T-cell (primary cell): ENCODE data around the gene FZR1. TPM values are rescaled to one million over a fixed set of nuclear protein-coding genes. Genes with fewer than 3 reads are reported as not detected.
"Not testable (repeated sequence)": the region's sequence is repeated elsewhere in the genome, so short reads cannot be mapped to it uniquely, and the experiment has no call there.

Source experiments
- ATAC-seq, 4 experiments: fragments of 200-7000 bp in 3 of 4; fragments of 150-1000 bp in 1 of 4; cut with Tn5 transposase; replicated peaks in 1 of 4; 1 replicate in 3 of 4; 2 replicates in 1 of 4; pipeline ENCODE4 v1.10.0; 2021; ENCODE audit warnings: moderate library complexity in 3 of 4, mild to moderate bottlenecking in 2 of 4, moderate number of reproducible peaks in 1 of 4
- CTCF ChIA-PET, 2 donors: fragments of 300-600 bp; sonication (Branson Sonifier 250); formaldehyde crosslinking; loops; one replicate each; lab custom pipeline; 2022; ENCODE audit warnings: antibody characterized with exemption in 2 of 2; lab: Charles Lee
- POLR2A ChIA-PET, 2 donors: fragments of 300-600 bp; sonication (Branson Sonifier 250); formaldehyde crosslinking; loops; one replicate each; lab custom pipeline; 2022; ENCODE audit warnings: antibody characterized with exemption in 2 of 2; lab: Charles Lee
- DNase-seq, 35 experiments: peaks; one replicate each; pipeline versions ENCODE4 v3.0.0 to v3.0.0-alpha.2; 2013 to 2023
- H3K27ac ChIP-seq: one replicate; pipeline ENCODE4 v1.5.1; 2013; ENCODE audit warnings: low read length
- H3K27me3 ChIP-seq, 2 experiments: replicated peaks in 1 of 2; 1 replicate in 1 of 2; 2 replicates in 1 of 2; pipeline versions ENCODE4 v1.6.1 to v1.7.0; 2013; ENCODE audit warnings: low read length in 1 of 2, mixed read lengths in 1 of 2; ENCODE audit not compliant: control insufficient read depth in 2 of 2, insufficient read depth in 2 of 2; ENCODE audit errors: extremely low read depth in 1 of 2
- H3K36me3 ChIP-seq, 2 donors: 1 replicate in 1 of 2; 2 replicates in 1 of 2; pipeline versions ENCODE4 v1.6.1 to v1.7.0; 2013; ENCODE audit warnings: low read length in 1 of 2; ENCODE audit not compliant: control insufficient read depth in 2 of 2, insufficient read depth in 1 of 2; ENCODE audit errors: extremely low read depth in 1 of 2
- H3K4me1 ChIP-seq, 2 experiments: 1 replicate in 1 of 2; 2 replicates in 1 of 2; pipeline versions ENCODE4 v1.6.1 to v1.7.0; 2013; ENCODE audit warnings: low read length in 2 of 2, mixed read lengths in 1 of 2; ENCODE audit not compliant: insufficient read depth in 2 of 2, control insufficient read depth in 1 of 2; ENCODE audit errors: extremely low read depth in 1 of 2
- H3K4me3 ChIP-seq, 2 donors: 1 replicate in 1 of 2; 2 replicates in 1 of 2; pipeline versions ENCODE4 v1.5.1 to v1.7.0; 2013; ENCODE audit warnings: mild to moderate bottlenecking in 2 of 2, low read length in 1 of 2, moderate library complexity in 1 of 2; ENCODE audit not compliant: control insufficient read depth in 1 of 2; ENCODE audit errors: extremely low read depth in 1 of 2
- H3K9me3 ChIP-seq: 2 replicates; pipeline ENCODE4 v1.7.0; 2013
- H3K27ac Mint-ChIP-seq, 2 donors: one replicate each; pipeline ENCODE4 v1.8.0; 2020 to 2021; ENCODE audit warnings: mild to moderate bottlenecking in 2 of 2, mixed read lengths in 2 of 2
- H3K27me3 Mint-ChIP-seq, 2 donors: one replicate each; pipeline ENCODE4 v1.8.0; 2021 to 2022; ENCODE audit warnings: mixed read lengths in 2 of 2
- H3K36me3 Mint-ChIP-seq: one replicate; pipeline ENCODE4 v1.8.0; 2021; ENCODE audit warnings: mixed read lengths
- H3K4me1 Mint-ChIP-seq, 3 donors: one replicate each; pipeline ENCODE4 v1.8.0; 2020 to 2022; ENCODE audit warnings: mixed read lengths in 3 of 3, mild to moderate bottlenecking in 1 of 3
- H3K4me3 Mint-ChIP-seq, 3 donors: one replicate each; pipeline ENCODE4 v1.8.0; 2020 to 2022; ENCODE audit warnings: mild to moderate bottlenecking in 3 of 3, mixed read lengths in 3 of 3, moderate library complexity in 3 of 3
- H3K9me3 Mint-ChIP-seq, 3 donors: one replicate each; pipeline ENCODE4 v1.8.0; 2020 to 2022; ENCODE audit warnings: mixed read lengths in 3 of 3
- WGBS: methylation state at CpG from one replicate; pipeline ENCODE4 v1.1.5; 2013; ENCODE audit warnings: missing lambda C conversion rate; ENCODE audit not compliant: insufficient coverage; 5-methylcytosine and 5-hydroxymethylcytosine counted together
- total RNA-seq, 35 experiments: library from RNA in 6 of 35; stranded (reverse) in 6 of 35; fragments of 120-200 nt in 1 of 35; gene quantifications; one replicate each; pipeline versions ENCODE4 v1.2.1 to v1.2.4 and lab custom pipeline; 2013 to 2026

Gene FZR1
- total RNA-seq, 5 donors from 2014 or later (not counting 1 experiment from before 2014, with no cell fraction given): 74.0 to 85.6 (median 77.8) TPM

- 75% methylated on average over 18 of the region's 31 CpGs for WGBS
- DNase-seq (peak in 16 of 35 experiments; percentile 17 to 62 (median 30)), ATAC-seq (no peak)
- H3K27me3 Mint-ChIP-seq: no peaks in the 10 kb centered on the region
- peaks cover 49 to 63% (median 56%) of the 10 kb centered on the region in 3 donors for H3K4me1 Mint-ChIP-seq
- peak overlapping the region; percentile 85 to 90 (median 88) for H3K4me3 Mint-ChIP-seq
- no peaks in the 10 kb centered on the region for H3K27me3 ChIP-seq
- CTCF ChIA-PET: interaction anchor here in 1 of 2 donors (0.7 kb wide), 1 partner anchor 632 kb away, joined by 4 read pairs; no protein-coding TSS in a partner anchor
- H3K9me3 ChIP-seq: no peaks in the 10 kb centered on the region
- H3K9me3 Mint-ChIP-seq: no peaks in the 10 kb centered on the region
- H3K36me3 ChIP-seq: peaks cover 12 to 28% of the 10 kb centered on the region in 2 donors
- POLR2A ChIA-PET: interaction anchor here in 1 of 2 donors (0.7 kb wide), 1 partner anchor 895 kb away, joined by 7 read pairs; the partner anchor contains the start of gene CHAF1A
- no peak overlapping the region for H3K27ac ChIP-seq
- peak overlapping the region; percentile 76 to 77 for H3K27ac Mint-ChIP-seq
- peak overlapping the region; percentile 70 to 78 for H3K4me3 ChIP-seq
- peaks cover 8% of the 10 kb centered on the region for H3K36me3 Mint-ChIP-seq
- peaks cover 9 to 67% of the 10 kb centered on the region in 2 experiments for H3K4me1 ChIP-seq
Observed at GRCh38 chr19:3507371-3508120, 1.4 kb downstream of the FZR1 start.

- 97% methylated on average over 12 of the region's 18 CpGs for WGBS
- POLR2A ChIA-PET: not testable (repeated sequence)
Observed at GRCh38 chr19:3508121-3508661, 2.1 kb downstream of the FZR1 start.

GRCh38 chr19:3508771-3509535, 2.8 kb downstream of the FZR1 start:
- Mint-ChIP-seq H3K4me1 (peaks cover 54 to 69% (median 56%) of the 10 kb centered on the region in 3 donors), H3K27ac (peak overlapping the region in 1 of 2 donors; percentile 76), H3K27me3 (no peaks in the 10 kb centered on the region), H3K4me3 (peak overlapping the region; percentile 48 to 90 (median 56)), H3K36me3 (peaks cover 8% of the 10 kb centered on the region), H3K9me3 (no peaks in the 10 kb centered on the region)
- WGBS: 90% methylated on average over 22 of the region's 23 CpGs
- Histone ChIP-seq H3K4me1 (peaks cover 9 to 77% of the 10 kb centered on the region in 2 experiments), H3K9me3 (no peaks in the 10 kb centered on the region), H3K36me3 (peaks cover 12 to 28% of the 10 kb centered on the region in 2 donors), H3K27me3 (no peaks in the 10 kb centered on the region), H3K4me3 (no peak overlapping the region), H3K27ac (no peak overlapping the region)
- CTCF ChIA-PET: no interaction called here
- ATAC-seq (no peak), DNase-seq (no peak)
- POLR2A ChIA-PET: no interaction called here

More at GRCh38 chr19:3508121-3508661, 2.1 kb downstream of the FZR1 start:
- Mint-ChIP-seq H3K4me1 (peaks cover 51 to 64% (median 56%) of the 10 kb centered on the region in 3 donors), H3K4me3 (peak overlapping the region; percentile 52 to 90 (median 88))
- H3K4me1 ChIP-seq: peaks cover 9 to 73% of the 10 kb centered on the region in 2 experiments
- H3K27me3 ChIP-seq, H3K36me3 Mint-ChIP-seq, CTCF ChIA-PET, ATAC-seq, DNase-seq, H3K9me3 ChIP-seq, H3K4me3 ChIP-seq, H3K27ac ChIP-seq, H3K27ac Mint-ChIP-seq, H3K27me3 Mint-ChIP-seq, H3K9me3 Mint-ChIP-seq: not testable (repeated sequence)
- H3K36me3 ChIP-seq: peaks cover 12 to 28% of the 10 kb centered on the region in 2 donors

DNA sequence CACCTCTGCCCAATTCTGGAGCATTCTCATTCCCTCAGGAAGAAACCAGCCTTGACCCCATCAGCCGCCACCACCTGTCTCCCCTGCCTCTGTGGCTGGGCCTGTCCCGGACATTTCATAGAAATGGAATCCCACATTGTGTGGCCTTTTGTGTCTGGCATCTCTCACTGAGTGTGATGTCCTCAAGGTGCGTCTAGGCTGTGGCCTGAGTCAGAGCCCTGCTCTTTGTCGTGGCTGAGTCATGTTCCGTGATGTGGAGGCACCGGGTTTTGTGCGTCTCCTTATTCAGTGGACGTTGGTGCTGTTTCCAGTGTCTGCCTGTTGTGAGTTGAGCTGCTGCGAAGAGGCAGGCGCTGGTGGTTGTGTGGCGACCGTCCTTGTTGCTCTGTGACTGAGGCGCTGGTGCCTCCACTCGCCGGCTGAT, 3.5 kb downstream of the FZR1 start:
- ChIA-PET CTCF (no interaction called here), POLR2A (no interaction called here)
- Mint-ChIP-seq H3K9me3 (no peaks in the 10 kb centered on the region), H3K27me3 (no peaks in the 10 kb centered on the region), H3K4me3 (peak overlapping the region; percentile 48 to 90 (median 56)), H3K36me3 (peaks cover 8% of the 10 kb centered on the region), H3K27ac (peak overlapping the region; percentile 12 to 76), H3K4me1 (peaks cover 54 to 73% (median 59%) of the 10 kb centered on the region in 3 donors)
- ATAC-seq (no peak), DNase-seq (no peak)
- 82% methylated on average over 15 of the region's 15 CpGs for WGBS
- Histone ChIP-seq H3K4me3 (no peak overlapping the region), H3K9me3 (no peaks in the 10 kb centered on the region), H3K36me3 (peaks cover 12 to 28% of the 10 kb centered on the region in 2 donors), H3K4me1 (peaks cover 9 to 77% of the 10 kb centered on the region in 2 experiments), H3K27ac (no peak overlapping the region), H3K27me3 (no peaks in the 10 kb centered on the region)

- Histone ChIP-seq H3K9me3 (no peaks in the 10 kb centered on the region), H3K27me3 (no peaks in the 10 kb centered on the region), H3K36me3 (peaks cover 12 to 28% of the 10 kb centered on the region in 2 donors), H3K4me3 (no peak overlapping the region), H3K4me1 (peaks cover 5 to 80% of the 10 kb centered on the region in 2 experiments), H3K27ac (no peak overlapping the region)
- Mint-ChIP-seq H3K4me1 (peaks cover 44 to 74% (median 60%) of the 10 kb centered on the region in 3 donors), H3K36me3 (peaks cover 8% of the 10 kb centered on the region), H3K27me3 (no peaks in the 10 kb centered on the region), H3K9me3 (no peaks in the 10 kb centered on the region), H3K27ac (no peak overlapping the region), H3K4me3 (no peak overlapping the region)
- POLR2A ChIA-PET: no interaction called here
- 90% methylated on average over 18 of the region's 22 CpGs for WGBS
- CTCF ChIA-PET: no interaction called here
- DNase-seq: no peak
- no peak for ATAC-seq
Observed at GRCh38 chr19:3510727-3511126, 4.6 kb downstream of the FZR1 start.
